Mesendoderm (in vitro differentiated cells): ENCODE data around the gene TCP10L.

Source experiments
- DNase-seq: peaks from one replicate; pipeline ENCODE4 v3.0.0; 2013
- H2AK5ac ChIP-seq: 2 replicates; pipeline ENCODE4 v1.6.1; 2013; ENCODE audit warnings: low read length, inconsistent platforms
- H2BK120ac ChIP-seq: 2 replicates; pipeline ENCODE4 v1.6.1; 2013; ENCODE audit warnings: low read depth, mild to moderate bottlenecking, low read length, moderate library complexity, mixed read lengths
- H2BK15ac ChIP-seq: replicated peaks from 2 replicates; pipeline ENCODE4 v1.6.1; 2013; ENCODE audit warnings: low read depth, mild to moderate bottlenecking, moderate library complexity
- H2BK5ac ChIP-seq: 2 replicates; pipeline ENCODE4 v1.6.1; 2013; ENCODE audit warnings: low read length, inconsistent platforms
- H3K18ac ChIP-seq: 2 replicates; pipeline ENCODE4 v1.6.1; 2013; ENCODE audit warnings: mild to moderate bottlenecking, low read length, mixed read lengths
- H3K23ac ChIP-seq: one replicate; pipeline ENCODE4 v1.6.1; 2013; ENCODE audit warnings: low read length
- H3K27ac ChIP-seq: 2 replicates; pipeline ENCODE4 v1.5.1; 2013; ENCODE audit warnings: low read depth, mild to moderate bottlenecking, inconsistent platforms, low read length, moderate library complexity
- H3K27me3 ChIP-seq: 2 replicates; pipeline ENCODE4 v1.6.1; 2013; ENCODE audit warnings: low read length, control low read depth, mild to moderate bottlenecking, inconsistent platforms; ENCODE audit not compliant: insufficient read depth, poor library complexity
- H3K36me3 ChIP-seq: 2 replicates; pipeline ENCODE4 v1.6.1; 2013; ENCODE audit warnings: low read length, inconsistent platforms; ENCODE audit not compliant: control insufficient read depth, insufficient read depth
- H3K4ac ChIP-seq: one replicate; pipeline ENCODE4 v1.6.1; 2013; ENCODE audit warnings: low read depth, mild to moderate bottlenecking, low read length, moderate library complexity
- H3K4me1 ChIP-seq: 2 replicates; pipeline ENCODE4 v1.6.1; 2013; ENCODE audit warnings: low read depth, low read length, inconsistent platforms; ENCODE audit not compliant: control insufficient read depth
- H3K4me2 ChIP-seq: 2 replicates; pipeline ENCODE4 v1.6.1; 2013; ENCODE audit warnings: low read length
- H3K4me3 ChIP-seq: 2 replicates; pipeline ENCODE4 v1.5.1; 2013; ENCODE audit warnings: mild to moderate bottlenecking, low read length
- H3K56ac ChIP-seq: one replicate; pipeline ENCODE4 v1.6.1; 2013; ENCODE audit warnings: low read length
- H3K79me1 ChIP-seq: 2 replicates; pipeline ENCODE4 v1.6.1; 2013; ENCODE audit warnings: low read length, inconsistent platforms
- H3K79me2 ChIP-seq: 2 replicates; pipeline ENCODE4 v1.6.1; 2013; ENCODE audit warnings: mild to moderate bottlenecking, low read length; ENCODE audit not compliant: control insufficient read depth, insufficient read depth
- H3K9ac ChIP-seq: 2 replicates; pipeline ENCODE4 v1.6.1; 2013; ENCODE audit warnings: low read length, inconsistent platforms
- H4K5ac ChIP-seq: one replicate; pipeline ENCODE4 v1.6.1; 2013; ENCODE audit warnings: low read length
- H4K8ac ChIP-seq: one replicate; pipeline ENCODE4 v1.6.1; 2013; ENCODE audit warnings: low read depth, mild to moderate bottlenecking, control low read depth, low read length, moderate library complexity
- WGBS: extraction: QIAGEN DNeasy Blood & Tissue Kit; methylation state at CpG from one replicate; pipeline ENCODE4 v1.1.7; 2013; ENCODE audit warnings: low lambda C conversion rate, missing lambda C conversion rate; ENCODE audit not compliant: insufficient coverage; ENCODE audit errors: extremely low coverage; 5-methylcytosine and 5-hydroxymethylcytosine counted together

The TCP10L gene

DNA sequence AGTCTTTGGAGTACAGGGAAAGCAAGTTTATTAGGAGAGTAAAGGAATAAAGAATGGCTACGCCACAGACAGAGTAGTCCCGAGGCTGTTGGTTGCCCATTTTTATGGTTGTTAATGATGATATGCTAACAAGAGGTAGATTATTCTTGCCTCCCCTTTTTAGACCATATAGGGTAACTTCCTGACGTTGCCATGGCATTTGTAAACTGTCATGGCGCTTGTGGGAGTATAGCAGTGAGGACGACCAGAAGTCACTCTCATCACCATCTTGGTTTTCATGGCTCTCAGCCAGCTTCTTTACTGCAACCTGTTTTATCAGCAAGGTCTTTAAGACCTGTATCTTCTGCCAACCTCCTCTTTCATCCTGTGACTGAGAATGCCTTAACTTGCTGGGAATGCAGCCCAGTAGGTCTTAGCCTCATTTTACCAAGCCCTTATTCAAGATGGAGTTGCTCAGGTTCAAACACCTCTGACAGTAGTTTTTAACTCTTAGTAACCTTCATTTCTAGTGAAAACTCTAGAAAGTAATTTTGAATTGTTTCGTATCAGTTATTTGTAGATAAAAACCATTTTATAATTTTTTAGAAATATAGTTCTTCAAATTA lies 26.2 kb downstream of the TCP10L start:
- H2BK15ac ChIP-seq: no peak overlapping the region
- H3K27me3 ChIP-seq: no peaks in the 10 kb centered on the region
- H3K4me2 ChIP-seq: no peak overlapping the region
- no peak overlapping the region for H3K9ac ChIP-seq
- no peak overlapping the region for H4K8ac ChIP-seq
- no peaks in the 10 kb centered on the region for H3K36me3 ChIP-seq
- H3K4ac ChIP-seq: no peak overlapping the region
- no peak overlapping the region for H2BK120ac ChIP-seq
- DNase-seq: no peak
- no peaks in the 10 kb centered on the region for H3K79me2 ChIP-seq
- H3K18ac ChIP-seq: no peak overlapping the region
- H3K27ac ChIP-seq: no peak overlapping the region
- H3K4me3 ChIP-seq: no peak overlapping the region
- peaks cover 4% of the 10 kb centered on the region for H3K4me1 ChIP-seq
- WGBS: no CpG with 5 or more reads among the region's 6 CpGs
- no peak overlapping the region for H3K23ac ChIP-seq
- no peak overlapping the region for H2AK5ac ChIP-seq
- H3K79me1 ChIP-seq: no peaks in the 10 kb centered on the region
- H4K5ac ChIP-seq: no peak overlapping the region
- no peak overlapping the region for H3K56ac ChIP-seq
- H2BK5ac ChIP-seq: no peak overlapping the region

DNA sequence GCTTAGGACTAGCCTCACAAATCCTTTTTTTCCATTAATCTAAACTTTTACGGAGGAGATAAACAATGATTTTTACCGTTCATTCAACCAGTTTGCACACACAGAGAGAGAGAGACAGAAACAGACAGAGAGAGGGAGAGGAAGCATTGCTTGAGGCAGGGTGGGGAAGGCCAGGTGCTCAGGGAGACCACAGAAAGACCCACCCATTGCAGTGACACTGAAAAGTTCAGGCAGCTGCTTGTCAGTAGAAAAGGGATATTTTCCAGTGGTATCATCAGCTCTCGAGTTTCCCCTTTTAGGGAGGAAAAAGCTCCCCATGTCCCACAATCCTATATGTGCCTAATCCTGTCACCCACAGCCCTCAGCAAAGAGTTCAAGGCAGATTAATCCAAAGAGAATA lies 27.2 kb downstream of the TCP10L start:
- H3K36me3 ChIP-seq: no peaks in the 10 kb centered on the region
- no peaks in the 10 kb centered on the region for H3K27me3 ChIP-seq
- no peak overlapping the region for H3K23ac ChIP-seq
- no peak overlapping the region for H3K18ac ChIP-seq
- H3K27ac ChIP-seq: no peak overlapping the region
- peaks cover 4% of the 10 kb centered on the region for H3K4me1 ChIP-seq
- WGBS: no CpG with 5 or more reads among the region's 3 CpGs
- H2BK15ac ChIP-seq: no peak overlapping the region
- H3K4ac ChIP-seq: no peak overlapping the region
- H2BK120ac ChIP-seq: no peak overlapping the region
- H4K8ac ChIP-seq: no peak overlapping the region
- DNase-seq: no peak
- no peak overlapping the region for H2BK5ac ChIP-seq
- H3K79me2 ChIP-seq: no peaks in the 10 kb centered on the region
- H3K9ac ChIP-seq: no peak overlapping the region
- H3K4me2 ChIP-seq: no peak overlapping the region
- H4K5ac ChIP-seq: no peak overlapping the region
- H2AK5ac ChIP-seq: no peak overlapping the region
- no peak overlapping the region for H3K4me3 ChIP-seq
- no peak overlapping the region for H3K56ac ChIP-seq
- H3K79me1 ChIP-seq: no peaks in the 10 kb centered on the region

DNA sequence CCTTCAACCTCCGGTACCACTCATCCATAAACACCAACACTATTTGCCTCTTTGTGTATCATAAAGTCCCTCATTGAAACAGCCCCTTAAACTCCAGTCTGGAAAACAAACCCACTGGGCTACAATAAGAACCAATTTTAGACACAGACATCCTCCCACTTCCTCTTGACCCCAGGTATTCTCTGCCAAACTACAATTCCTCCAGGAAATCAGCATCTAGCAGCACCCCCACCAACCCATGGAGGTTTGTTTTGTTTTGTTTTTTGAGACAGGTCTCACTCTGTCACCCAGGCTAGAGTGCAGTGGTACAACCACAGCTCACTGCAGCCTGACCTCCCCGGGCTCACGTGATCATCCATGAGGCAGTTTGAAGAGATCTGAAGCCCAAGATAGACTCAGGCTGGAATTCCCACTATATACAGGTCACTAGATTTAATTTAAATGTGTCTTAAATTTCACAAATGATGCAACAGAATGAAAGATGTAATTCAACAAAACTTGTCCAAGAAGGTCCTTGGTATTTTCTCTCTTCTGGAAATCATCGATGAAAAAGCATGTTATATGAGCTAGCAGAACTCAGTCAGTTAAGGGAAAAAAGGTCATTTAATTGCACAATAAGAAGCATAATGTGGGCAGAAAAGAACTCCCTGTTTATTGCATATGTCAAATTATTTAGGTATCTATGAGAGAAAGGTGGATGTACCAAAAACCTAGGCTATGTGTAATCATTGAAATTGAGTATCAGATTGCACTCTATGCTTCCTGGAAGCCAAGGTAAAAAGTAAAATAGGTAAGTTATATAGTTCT lies 30.3 kb downstream of the TCP10L start:
- Histone ChIP-seq H3K23ac (no peak overlapping the region), H3K79me1 (no peaks in the 10 kb centered on the region), H4K8ac (no peak overlapping the region), H3K79me2 (no peaks in the 10 kb centered on the region), H3K27me3 (no peaks in the 10 kb centered on the region), H3K4me3 (no peak overlapping the region), H3K4me2 (no peak overlapping the region), H2BK5ac (no peak overlapping the region), H4K5ac (no peak overlapping the region), H3K18ac (no peak overlapping the region), H3K4me1 (no peaks in the 10 kb centered on the region), H3K27ac (no peak overlapping the region), H2BK15ac (no peak overlapping the region), H2AK5ac (no peak overlapping the region), H3K36me3 (no peaks in the 10 kb centered on the region), H3K4ac (no peak overlapping the region), H3K9ac (no peak overlapping the region), H2BK120ac (no peak overlapping the region), H3K56ac (no peak overlapping the region)
- WGBS: no CpG with 5 or more reads among the region's 4 CpGs
- no peak for DNase-seq

DNA sequence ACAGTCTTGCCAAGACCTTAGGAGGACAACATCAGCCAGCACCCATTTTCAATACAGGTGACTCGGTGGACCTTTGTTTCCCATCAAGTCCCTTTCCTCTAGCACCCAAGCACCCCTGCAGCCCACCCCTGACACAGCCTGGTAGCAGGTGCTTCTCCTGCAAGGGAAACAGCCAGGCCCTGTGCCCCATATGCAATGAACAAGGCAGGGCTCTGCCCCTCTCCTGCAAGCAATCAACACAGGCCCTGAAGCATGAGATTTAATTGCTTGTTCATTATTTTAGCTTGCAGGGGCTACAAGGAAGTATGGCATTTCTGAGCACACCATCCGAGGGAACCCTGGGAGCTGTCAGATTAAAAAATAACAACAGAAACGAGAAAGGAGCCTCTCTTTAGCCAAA lies 35.4 kb downstream of the TCP10L start:
- Histone ChIP-seq H2BK5ac (no peak overlapping the region), H3K56ac (no peak overlapping the region), H3K27ac (no peak overlapping the region), H3K4me2 (no peak overlapping the region), H2AK5ac (no peak overlapping the region), H4K5ac (no peak overlapping the region), H3K4me3 (no peak overlapping the region), H3K4me1 (no peaks in the 10 kb centered on the region), H3K23ac (no peak overlapping the region), H3K18ac (no peak overlapping the region), H2BK120ac (no peak overlapping the region), H3K9ac (no peak overlapping the region), H3K27me3 (no peaks in the 10 kb centered on the region), H3K79me2 (no peaks in the 10 kb centered on the region), H4K8ac (no peak overlapping the region), H3K4ac (no peak overlapping the region), H3K79me1 (no peaks in the 10 kb centered on the region), H2BK15ac (no peak overlapping the region), H3K36me3 (no peaks in the 10 kb centered on the region)
- no peak for DNase-seq
- WGBS: no CpG with 5 or more reads among the region's 3 CpGs

DNA sequence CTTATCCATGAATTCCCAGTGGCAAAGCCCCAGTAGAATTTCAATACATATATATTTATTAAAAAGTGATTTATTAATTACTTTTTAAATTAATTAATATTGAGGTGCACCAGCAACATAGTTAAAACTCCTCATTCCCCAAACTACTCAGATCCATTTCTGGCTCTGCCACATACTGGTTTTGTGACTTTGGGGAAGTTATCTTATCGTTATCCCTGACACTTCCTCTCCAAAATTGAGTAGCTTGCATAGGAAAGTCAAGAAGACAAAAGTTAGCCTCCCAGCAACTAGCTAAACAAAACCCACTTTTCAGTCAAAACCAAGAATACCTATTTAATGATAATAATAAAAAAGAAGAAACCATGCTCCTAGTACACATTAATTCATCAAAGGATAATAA lies 35.9 kb downstream of the TCP10L start:
- no peak overlapping the region for H2AK5ac ChIP-seq
- H4K5ac ChIP-seq: no peak overlapping the region
- no CpG with 5 or more reads among the region's 1 CpG for WGBS
- H2BK5ac ChIP-seq: no peak overlapping the region
- H3K18ac ChIP-seq: no peak overlapping the region
- no peak overlapping the region for H2BK120ac ChIP-seq
- H3K4me2 ChIP-seq: no peak overlapping the region
- no peaks in the 10 kb centered on the region for H3K36me3 ChIP-seq
- no peak overlapping the region for H3K4ac ChIP-seq
- no peaks in the 10 kb centered on the region for H3K79me1 ChIP-seq
- H4K8ac ChIP-seq: no peak overlapping the region
- no peaks in the 10 kb centered on the region for H3K27me3 ChIP-seq
- no peak overlapping the region for H3K4me3 ChIP-seq
- H3K9ac ChIP-seq: no peak overlapping the region
- no peak overlapping the region for H3K27ac ChIP-seq
- H3K23ac ChIP-seq: no peak overlapping the region
- DNase-seq: no peak
- no peak overlapping the region for H3K56ac ChIP-seq
- H3K4me1 ChIP-seq: no peaks in the 10 kb centered on the region
- no peak overlapping the region for H2BK15ac ChIP-seq
- H3K79me2 ChIP-seq: no peaks in the 10 kb centered on the region
